Lower lobe of right lung (tissue), 2 donors: ENCODE results near the gene AUNIP. TPM values are rescaled to one million over a fixed set of nuclear protein-coding genes. Genes with fewer than 3 reads are reported as not detected.

ENCODE experiments used
- ATAC-seq, 2 donors: fragments of 200-7000 bp; cut with Tn5 transposase; one replicate each; pipeline ENCODE4 v1.9.1; 2020 to 2022; ENCODE audit warnings: mild to moderate bottlenecking in 2 of 2, moderate library complexity in 2 of 2
- DNase-seq: peaks from one replicate; pipeline ENCODE4 v3.0.0-alpha.2; 2020
- H3K27ac ChIP-seq: fragments of 200-600 bp; one replicate; pipeline ENCODE4 v1.8.0; 2022
- H3K27me3 ChIP-seq: fragments of 200-600 bp; one replicate; pipeline ENCODE4 v1.8.0; 2022; ENCODE audit warnings: low read depth
- H3K36me3 ChIP-seq: fragments of 200-600 bp; one replicate; pipeline ENCODE4 v1.8.0; 2022; ENCODE audit warnings: mild to moderate bottlenecking
- H3K4me1 ChIP-seq: fragments of 200-600 bp; one replicate; pipeline ENCODE4 v1.8.0; 2022
- H3K4me3 ChIP-seq: fragments of 200-600 bp; one replicate; pipeline ENCODE4 v1.8.0; 2022; ENCODE audit warnings: mild to moderate bottlenecking
- H3K9me3 ChIP-seq: fragments of 200-600 bp; one replicate; pipeline ENCODE4 v1.8.0; 2022
- CTCF ChIP-seq: fragments of 200-600 bp; IDR thresholded peaks from one replicate; pipeline ENCODE4 v1.8.0; 2022; ENCODE audit warnings: antibody characterized with exemption, mild to moderate bottlenecking
- intact Hi-C: fragments of 100-400 bp; cut with DNase I; formaldehyde crosslinking; loops from one replicate; pipeline ENCODE4 v1.11.0; 2022
- total RNA-seq: library from RNA; stranded (reverse); fragmentation: NEBNext Ultra II Directional; extraction: Animal tissue kit (Norgen Biotek cat#: 25700); gene quantifications from one replicate; pipeline ENCODE4 v1.2.1, GENCODE V29; 2021
- donor health status: DM: no; HTN: yes; CAD: no; lungs with severe emphysema.

Gene AUNIP
- total RNA-seq, 1 donor from 2014 or later, result not detected

- no peak for ATAC-seq
- no peaks in the 10 kb centered on the region for H3K27me3 ChIP-seq
- no peak for DNase-seq
- H3K27ac ChIP-seq, result peak overlapping the region; percentile 83
- no peaks in the 10 kb centered on the region for H3K9me3 ChIP-seq
- H3K36me3 ChIP-seq, result no peaks in the 10 kb centered on the region
- H3K4me3 ChIP-seq, result no peak overlapping the region
- TF ChIP-seq CTCF, result no peak
- peaks cover 48% of the 10 kb centered on the region for H3K4me1 ChIP-seq
- intact Hi-C loops, result no loop called here
These were observed 33.9 kb upstream of the AUNIP start for GRCh38 chr1:25893116-25893515.

- no peak for TF ChIP-seq CTCF
- Histone ChIP-seq H3K9me3 (no peaks in the 10 kb centered on the region), H3K4me3 (no peak overlapping the region), H3K4me1 (peaks cover 45% of the 10 kb centered on the region), H3K27ac (peak overlapping the region; percentile 34), H3K36me3 (no peaks in the 10 kb centered on the region), H3K27me3 (no peaks in the 10 kb centered on the region)
- intact Hi-C loops, result no loop called here
- no peak for DNase-seq
- no peak for ATAC-seq
These were observed 32.3 kb upstream of the AUNIP start for GRCh38 chr1:25891606-25892005.

- Histone ChIP-seq H3K4me1 (peaks cover 36% of the 10 kb centered on the region), H3K27ac (peak overlapping the region; percentile 61), H3K36me3 (no peaks in the 10 kb centered on the region), H3K27me3 (no peaks in the 10 kb centered on the region), H3K9me3 (no peaks in the 10 kb centered on the region), H3K4me3 (no peak overlapping the region)
- TF ChIP-seq CTCF, result no peak
- intact Hi-C loops, result no loop called here
- no peak for DNase-seq
- ATAC-seq, result peak; percentile 72 to 82
These were observed 31.2 kb upstream of the AUNIP start for GRCh38 chr1:25890239-25891034.

GRCh38 chr1:25889470-25889869 is 30.2 kb upstream of the AUNIP start:
- H3K36me3 ChIP-seq, result no peaks in the 10 kb centered on the region
- TF ChIP-seq CTCF, result no peak
- no peaks in the 10 kb centered on the region for H3K9me3 ChIP-seq
- intact Hi-C loops, result no loop called here
- H3K4me3 ChIP-seq, result no peak overlapping the region
- no peaks in the 10 kb centered on the region for H3K27me3 ChIP-seq
- no peak overlapping the region for H3K27ac ChIP-seq
- DNase-seq, result no peak
- H3K4me1 ChIP-seq, result peaks cover 31% of the 10 kb centered on the region
- no peak for ATAC-seq

GRCh38 chr1:25888426-25888987 is 29.2 kb upstream of the AUNIP start:
- H3K4me1 ChIP-seq, result peaks cover 31% of the 10 kb centered on the region
- intact Hi-C loops, result no loop called here
- H3K4me3 ChIP-seq, result no peak overlapping the region
- H3K27ac ChIP-seq, result no peak overlapping the region
- no peak for TF ChIP-seq CTCF
- no peaks in the 10 kb centered on the region for H3K36me3 ChIP-seq
- H3K27me3 ChIP-seq, result no peaks in the 10 kb centered on the region
- no peaks in the 10 kb centered on the region for H3K9me3 ChIP-seq
- ATAC-seq (no peak), DNase-seq (no peak)
